ENCODE results near the gene GPAM.

- TF ChIP-seq ARNT (IDR thresholded peaks at IDR 0.05), result no peak
- no peak for TF ChIP-seq FOXM1 (IDR thresholded peaks at IDR 0.05; ENCODE audit: borderline replicate concordance)
- TF ChIP-seq CTBP1 (IDR thresholded peaks at IDR 0.05; ENCODE audit: borderline replicate concordance), result no peak
- no peak for TF ChIP-seq L3MBTL2 (conservative IDR thresholded peaks at IDR 0.05)
- TF ChIP-seq HDGF (IDR thresholded peaks at IDR 0.05; ENCODE audit: borderline replicate concordance), result no peak
- TF ChIP-seq NFRKB (IDR thresholded peaks at IDR 0.05), result no peak
These were observed 43.9 kb upstream of the GPAM start for GRCh38 chr10:112227331-112227987.

Measured in HEK293T (cell line).